HCT116 (cell line): ENCODE data around the gene MPHOSPH8.

Source experiments
- POLR2AphosphoS5 ChIP-seq: IDR thresholded peaks from 2 replicates; pipeline ENCODE4 v1.6.1; 2011; ENCODE audit warnings: mild to moderate bottlenecking, low read depth, low read length, moderate library complexity
- TF ChIP-seq, protein P1 (sequence below), 3 experiments: fragments of 200-600 bp in 1 of 3; sonication (generic) in 1 of 3; IDR thresholded peaks in 2 of 3; conservative IDR thresholded peaks in 1 of 3; 2 replicates each; pipeline ENCODE4 v1.5.1; 2012 to 2017; ENCODE audit warnings: low read depth in 2 of 3, low read length in 2 of 3, antibody characterized with exemption in 1 of 3, borderline replicate concordance in 1 of 3, control low read depth in 1 of 3, mild to moderate bottlenecking in 1 of 3, mixed read lengths in 1 of 3, mixed run types in 1 of 3, moderate library complexity in 1 of 3; ENCODE audit not compliant: insufficient read depth in 1 of 3

GRCh38 chr13:19713186-19713965 is 79.9 kb downstream of the MPHOSPH8 start:
- TF ChIP-seq, protein P1, sequence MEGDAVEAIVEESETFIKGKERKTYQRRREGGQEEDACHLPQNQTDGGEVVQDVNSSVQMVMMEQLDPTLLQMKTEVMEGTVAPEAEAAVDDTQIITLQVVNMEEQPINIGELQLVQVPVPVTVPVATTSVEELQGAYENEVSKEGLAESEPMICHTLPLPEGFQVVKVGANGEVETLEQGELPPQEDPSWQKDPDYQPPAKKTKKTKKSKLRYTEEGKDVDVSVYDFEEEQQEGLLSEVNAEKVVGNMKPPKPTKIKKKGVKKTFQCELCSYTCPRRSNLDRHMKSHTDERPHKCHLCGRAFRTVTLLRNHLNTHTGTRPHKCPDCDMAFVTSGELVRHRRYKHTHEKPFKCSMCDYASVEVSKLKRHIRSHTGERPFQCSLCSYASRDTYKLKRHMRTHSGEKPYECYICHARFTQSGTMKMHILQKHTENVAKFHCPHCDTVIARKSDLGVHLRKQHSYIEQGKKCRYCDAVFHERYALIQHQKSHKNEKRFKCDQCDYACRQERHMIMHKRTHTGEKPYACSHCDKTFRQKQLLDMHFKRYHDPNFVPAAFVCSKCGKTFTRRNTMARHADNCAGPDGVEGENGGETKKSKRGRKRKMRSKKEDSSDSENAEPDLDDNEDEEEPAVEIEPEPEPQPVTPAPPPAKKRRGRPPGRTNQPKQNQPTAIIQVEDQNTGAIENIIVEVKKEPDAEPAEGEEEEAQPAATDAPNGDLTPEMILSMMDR (IDR thresholded peaks at IDR 0.05 in 2 of 3, conservative IDR thresholded peaks at IDR 0.05 in 1 of 3; ENCODE audit: borderline replicate concordance in 1 of 3, insufficient read depth in 1 of 3, low read depth in 2 of 3, low read length in 2 of 3): no peak
- TF ChIP-seq POLR2AphosphoS5: no peak
